Testis (tissue), 2 donors: ENCODE measurements around the gene TMEM184B.

Source experiments
- POLR2A ChIP-seq: fragments of 450-650 bp; IDR thresholded peaks from one replicate; pipeline ENCODE4 v1.6.1; 2017; ENCODE audit warnings: antibody characterized with exemption, mild to moderate bottlenecking, moderate library complexity
- TF ChIP-seq, protein P1 (sequence below), 3 experiments: fragments of 450-650 bp in 2 of 3; fragments of 200-600 bp in 1 of 3; sonication (generic) in 1 of 3; IDR thresholded peaks; one replicate each; pipeline ENCODE4 v1.5.1; 2016 to 2019; ENCODE audit warnings: antibody characterized with exemption in 3 of 3, mild to moderate bottlenecking in 2 of 3, moderate library complexity in 1 of 3

GRCh38 chr22:38171927-38172831 is 100.6 kb downstream of the TMEM184B start:
- TF ChIP-seq, protein P1, sequence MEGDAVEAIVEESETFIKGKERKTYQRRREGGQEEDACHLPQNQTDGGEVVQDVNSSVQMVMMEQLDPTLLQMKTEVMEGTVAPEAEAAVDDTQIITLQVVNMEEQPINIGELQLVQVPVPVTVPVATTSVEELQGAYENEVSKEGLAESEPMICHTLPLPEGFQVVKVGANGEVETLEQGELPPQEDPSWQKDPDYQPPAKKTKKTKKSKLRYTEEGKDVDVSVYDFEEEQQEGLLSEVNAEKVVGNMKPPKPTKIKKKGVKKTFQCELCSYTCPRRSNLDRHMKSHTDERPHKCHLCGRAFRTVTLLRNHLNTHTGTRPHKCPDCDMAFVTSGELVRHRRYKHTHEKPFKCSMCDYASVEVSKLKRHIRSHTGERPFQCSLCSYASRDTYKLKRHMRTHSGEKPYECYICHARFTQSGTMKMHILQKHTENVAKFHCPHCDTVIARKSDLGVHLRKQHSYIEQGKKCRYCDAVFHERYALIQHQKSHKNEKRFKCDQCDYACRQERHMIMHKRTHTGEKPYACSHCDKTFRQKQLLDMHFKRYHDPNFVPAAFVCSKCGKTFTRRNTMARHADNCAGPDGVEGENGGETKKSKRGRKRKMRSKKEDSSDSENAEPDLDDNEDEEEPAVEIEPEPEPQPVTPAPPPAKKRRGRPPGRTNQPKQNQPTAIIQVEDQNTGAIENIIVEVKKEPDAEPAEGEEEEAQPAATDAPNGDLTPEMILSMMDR (IDR thresholded peaks at IDR 0.05) = no peak
- TF ChIP-seq POLR2A = no peak
